MM.1S (cell line): ENCODE results near the gene ALDOB.

Experiments used
- EZH2 ChIP-seq: fragments of 300-600 bp; sonication (generic); optimal IDR thresholded peaks from 2 replicates; pipeline ENCODE3; 2017; ENCODE audit warnings: low read depth, mild to moderate bottlenecking, antibody characterized with exemption, low read length, mixed read lengths
- TF ChIP-seq, protein P1 (sequence below): fragments of 300-600 bp; sonication (generic); IDR thresholded peaks from 2 replicates; pipeline ENCODE4 v1.5.1; 2016; ENCODE audit warnings: antibody characterized with exemption, low read length, mixed read lengths

GRCh38 chr9:101418518-101419430 lies 16.8 kb downstream of the ALDOB start:
- TF ChIP-seq, protein P1, sequence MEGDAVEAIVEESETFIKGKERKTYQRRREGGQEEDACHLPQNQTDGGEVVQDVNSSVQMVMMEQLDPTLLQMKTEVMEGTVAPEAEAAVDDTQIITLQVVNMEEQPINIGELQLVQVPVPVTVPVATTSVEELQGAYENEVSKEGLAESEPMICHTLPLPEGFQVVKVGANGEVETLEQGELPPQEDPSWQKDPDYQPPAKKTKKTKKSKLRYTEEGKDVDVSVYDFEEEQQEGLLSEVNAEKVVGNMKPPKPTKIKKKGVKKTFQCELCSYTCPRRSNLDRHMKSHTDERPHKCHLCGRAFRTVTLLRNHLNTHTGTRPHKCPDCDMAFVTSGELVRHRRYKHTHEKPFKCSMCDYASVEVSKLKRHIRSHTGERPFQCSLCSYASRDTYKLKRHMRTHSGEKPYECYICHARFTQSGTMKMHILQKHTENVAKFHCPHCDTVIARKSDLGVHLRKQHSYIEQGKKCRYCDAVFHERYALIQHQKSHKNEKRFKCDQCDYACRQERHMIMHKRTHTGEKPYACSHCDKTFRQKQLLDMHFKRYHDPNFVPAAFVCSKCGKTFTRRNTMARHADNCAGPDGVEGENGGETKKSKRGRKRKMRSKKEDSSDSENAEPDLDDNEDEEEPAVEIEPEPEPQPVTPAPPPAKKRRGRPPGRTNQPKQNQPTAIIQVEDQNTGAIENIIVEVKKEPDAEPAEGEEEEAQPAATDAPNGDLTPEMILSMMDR: no peak
- no peak for TF ChIP-seq EZH2
